GM21825 (cell line): Measurements from ENCODE around the gene ELAPOR2.
"Not testable (repeated sequence)": the region's sequence is repeated elsewhere in the genome, so short reads cannot be mapped to it uniquely, and the experiment has no call there.

Source experiments
- ATAC-seq: cut with Tn5 transposase; IDR thresholded peaks from one replicate; pipeline ENCODE4 v1.9.1; 2021; ENCODE audit warnings: mild to moderate bottlenecking, moderate library complexity; ENCODE audit not compliant: unreplicated experiment

Gene ELAPOR2, protein sequence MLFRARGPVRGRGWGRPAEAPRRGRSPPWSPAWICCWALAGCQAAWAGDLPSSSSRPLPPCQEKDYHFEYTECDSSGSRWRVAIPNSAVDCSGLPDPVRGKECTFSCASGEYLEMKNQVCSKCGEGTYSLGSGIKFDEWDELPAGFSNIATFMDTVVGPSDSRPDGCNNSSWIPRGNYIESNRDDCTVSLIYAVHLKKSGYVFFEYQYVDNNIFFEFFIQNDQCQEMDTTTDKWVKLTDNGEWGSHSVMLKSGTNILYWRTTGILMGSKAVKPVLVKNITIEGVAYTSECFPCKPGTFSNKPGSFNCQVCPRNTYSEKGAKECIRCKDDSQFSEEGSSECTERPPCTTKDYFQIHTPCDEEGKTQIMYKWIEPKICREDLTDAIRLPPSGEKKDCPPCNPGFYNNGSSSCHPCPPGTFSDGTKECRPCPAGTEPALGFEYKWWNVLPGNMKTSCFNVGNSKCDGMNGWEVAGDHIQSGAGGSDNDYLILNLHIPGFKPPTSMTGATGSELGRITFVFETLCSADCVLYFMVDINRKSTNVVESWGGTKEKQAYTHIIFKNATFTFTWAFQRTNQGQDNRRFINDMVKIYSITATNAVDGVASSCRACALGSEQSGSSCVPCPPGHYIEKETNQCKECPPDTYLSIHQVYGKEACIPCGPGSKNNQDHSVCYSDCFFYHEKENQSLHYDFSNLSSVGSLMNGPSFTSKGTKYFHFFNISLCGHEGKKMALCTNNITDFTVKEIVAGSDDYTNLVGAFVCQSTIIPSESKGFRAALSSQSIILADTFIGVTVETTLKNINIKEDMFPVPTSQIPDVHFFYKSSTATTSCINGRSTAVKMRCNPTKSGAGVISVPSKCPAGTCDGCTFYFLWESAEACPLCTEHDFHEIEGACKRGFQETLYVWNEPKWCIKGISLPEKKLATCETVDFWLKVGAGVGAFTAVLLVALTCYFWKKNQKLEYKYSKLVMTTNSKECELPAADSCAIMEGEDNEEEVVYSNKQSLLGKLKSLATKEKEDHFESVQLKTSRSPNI

DNA sequence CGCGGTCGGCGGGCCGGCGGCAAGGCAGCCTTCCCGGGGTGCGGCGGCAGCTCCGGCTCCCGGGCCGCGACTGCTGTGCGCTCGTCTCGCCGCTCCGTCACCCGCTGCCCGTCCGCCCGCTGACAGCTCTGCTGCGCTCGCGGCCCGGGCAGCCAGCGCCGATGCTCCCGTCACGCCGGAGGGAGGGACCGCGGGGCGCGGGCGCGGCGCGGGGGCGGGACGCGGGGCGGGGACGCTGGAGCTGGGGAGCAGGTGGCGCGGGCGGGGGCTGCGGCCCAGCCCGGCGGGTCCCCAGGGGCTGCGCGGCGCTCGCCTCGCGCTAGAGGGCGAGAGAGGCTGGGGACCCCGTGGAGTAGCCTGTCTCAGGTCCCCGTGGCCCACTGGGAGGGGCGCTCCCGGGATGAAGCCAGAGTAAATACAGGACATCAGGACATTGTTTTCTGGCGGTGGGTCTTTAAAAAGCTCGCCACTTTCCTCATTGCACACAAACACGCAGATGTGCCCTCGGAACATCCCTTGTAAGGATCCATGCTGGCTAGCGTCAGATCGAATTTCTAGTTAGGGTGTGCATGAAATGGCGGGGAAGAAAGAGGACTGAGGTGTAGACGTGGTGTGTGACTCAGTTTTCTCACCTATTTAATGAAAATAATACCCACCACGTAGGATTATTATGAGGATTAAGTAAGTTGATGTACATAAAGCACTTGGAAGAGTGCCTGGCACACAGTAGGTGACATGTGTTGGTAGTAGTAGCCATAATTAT lies at the start of gene ELAPOR2:
Gene ELAPOR2, minus strand, starts transcription at position 130 of the 763 bp plus-strand sequence. CDS start 141 bp downstream, outside the sequence.
- peak; percentile 97 for ATAC-seq

GRCh38 chr7:87107949-87108776 lies 48.7 kb upstream of the ELAPOR2 start:
- no peak for ATAC-seq

DNA sequence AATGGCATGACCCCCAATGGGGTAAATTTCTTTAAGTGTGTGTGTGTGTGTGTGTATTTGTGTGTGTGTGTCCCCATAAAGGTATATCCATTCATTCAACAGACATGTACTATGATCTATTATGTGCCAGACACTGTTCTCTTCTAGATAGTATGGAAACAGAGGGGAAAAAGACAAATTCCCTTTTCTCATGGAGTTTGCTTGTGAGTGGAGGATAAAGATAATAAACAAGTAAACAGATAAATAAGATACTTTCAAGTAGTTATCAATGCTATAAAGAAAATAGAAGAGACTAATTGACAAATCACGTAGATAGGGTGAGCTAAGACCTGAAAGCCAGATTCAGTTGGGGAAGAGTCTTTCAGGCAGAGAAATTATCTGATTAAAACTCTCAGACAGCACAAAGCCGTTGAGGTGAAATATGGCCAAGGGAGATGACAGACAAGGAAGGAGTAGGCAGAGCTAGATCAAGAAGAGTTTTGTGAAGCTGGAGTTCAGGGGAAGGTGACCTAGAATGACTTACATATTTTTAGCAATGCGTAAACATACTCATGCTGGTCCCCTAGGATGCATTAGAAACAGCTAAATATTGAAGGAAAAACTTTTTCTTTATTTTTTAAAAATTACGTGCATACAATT lies 47.6 kb upstream of the ELAPOR2 start:
- ATAC-seq: no peak

- no peak for ATAC-seq
Measured at GRCh38 chr7:87105401-87105800, 45.9 kb upstream of the ELAPOR2 start.

GRCh38 chr7:87100326-87100725 lies 40.9 kb upstream of the ELAPOR2 start:
- no peak for ATAC-seq

- ATAC-seq: not testable (repeated sequence)
Measured at GRCh38 chr7:87097375-87097774, 37.9 kb upstream of the ELAPOR2 start.

GRCh38 chr7:87094322-87094721 lies 34.9 kb upstream of the ELAPOR2 start:
- ATAC-seq: no peak

- ATAC-seq: no peak
Measured at GRCh38 chr7:87092568-87093091, 33.2 kb upstream of the ELAPOR2 start.

- no peak for ATAC-seq
Measured at GRCh38 chr7:87091487-87092066, 32.1 kb upstream of the ELAPOR2 start.

GRCh38 chr7:87083865-87084519 lies 24.5 kb upstream of the ELAPOR2 start:
- ATAC-seq: no peak

GRCh38 chr7:87082675-87083074 lies 23.2 kb upstream of the ELAPOR2 start:
- ATAC-seq: no peak

GRCh38 chr7:87075671-87076404 lies 16.4 kb upstream of the ELAPOR2 start:
- peak; percentile 81 for ATAC-seq

DNA sequence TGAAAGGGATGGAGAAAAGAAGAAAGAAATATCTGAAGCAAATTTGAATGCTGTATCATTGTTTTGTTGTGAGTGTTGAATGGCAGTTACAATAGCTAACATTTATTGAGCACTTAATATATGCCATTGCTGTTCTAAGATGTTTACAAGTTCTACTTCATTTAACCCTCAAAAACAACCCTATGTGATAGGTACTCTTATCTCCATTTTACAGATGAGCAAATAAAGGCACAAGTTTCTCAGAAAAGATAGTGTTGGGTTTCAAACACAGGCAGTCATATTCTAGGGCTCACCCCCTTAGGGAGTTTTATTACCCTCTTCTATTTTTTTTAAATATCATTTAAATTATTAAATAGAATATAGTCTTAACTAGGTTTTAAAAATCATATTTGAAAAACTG lies 8.3 kb upstream of the ELAPOR2 start:
- ATAC-seq: no peak

DNA sequence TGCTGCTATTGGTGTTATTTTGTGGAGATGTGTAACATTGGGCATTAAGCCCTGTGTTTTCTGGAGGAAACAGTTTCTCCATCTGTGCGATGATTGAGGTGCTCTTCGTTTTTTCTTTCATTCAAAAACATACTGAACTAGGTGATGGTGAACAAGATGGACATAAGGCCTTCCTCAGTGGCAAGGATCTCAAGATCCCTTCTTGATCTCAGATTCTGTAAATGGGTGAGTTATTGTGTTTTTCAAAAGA lies 759 bp upstream of the ELAPOR2 start:
- ATAC-seq: no peak

GRCh38 chr7:87058744-87059524 lies 520 bp downstream of the ELAPOR2 start:
- peak; percentile 40 for ATAC-seq

- ATAC-seq: no peak
Measured at GRCh38 chr7:87057210-87057609, 2.2 kb downstream of the ELAPOR2 start.

- ATAC-seq: no peak
Measured at GRCh38 chr7:87056346-87056745, 3.1 kb downstream of the ELAPOR2 start.
